A673 (cell line): ENCODE data around the gene WFDC1. TPM values are rescaled to one million over a fixed set of nuclear protein-coding genes. Genes with fewer than 3 reads are reported as not detected.

ENCODE experiments used
- BruUV-seq: library from RNA; stranded (reverse); fragments of 400-500 nt; replicated peaks from 2 replicates; lab custom pipeline; 2021; lab: Mats Ljungman, UMichigan
- CTCF ChIA-PET: fragments of 300-600 bp; sonication (Branson Sonifier 250); formaldehyde crosslinking; loops from one replicate; lab custom pipeline; 2022; ENCODE audit warnings: antibody characterized with exemption; lab: Charles Lee
- POLR2A ChIA-PET: fragments of 300-600 bp; sonication (Branson Sonifier 250); formaldehyde crosslinking; loops from one replicate; lab custom pipeline; 2022; ENCODE audit warnings: antibody characterized with exemption; ENCODE audit not compliant: low non-redundant PET; lab: Charles Lee
- DNase-seq: peaks from one replicate; pipeline ENCODE4 v3.0.0-alpha.2; 2015; ENCODE audit warnings: low spot score
- H3K27ac ChIP-seq: fragments of 200-600 bp; sonication (generic); 2 replicates; pipeline ENCODE4 v1.5.1; 2016; ENCODE audit warnings: mixed run types, low read depth, mild to moderate bottlenecking, mixed read lengths, antibody characterized with exemption, low read length; ENCODE audit not compliant: poor library complexity, severe bottlenecking
- H3K27me3 ChIP-seq: fragments of 200-600 bp; sonication (generic); replicated peaks from 2 replicates; pipeline ENCODE4 v1.6.1; 2017; ENCODE audit warnings: mixed run types, low read depth, mild to moderate bottlenecking, mixed read lengths, antibody characterized with exemption, low read length; ENCODE audit not compliant: insufficient read depth, poor library complexity
- H3K36me3 ChIP-seq: fragments of 200-600 bp; sonication (generic); 2 replicates; pipeline ENCODE4 v1.6.1; 2016; ENCODE audit warnings: mixed run types, mild to moderate bottlenecking, mixed read lengths, antibody characterized with exemption, low read length; ENCODE audit not compliant: insufficient read depth, poor library complexity, severe bottlenecking
- H3K4me1 ChIP-seq: fragments of 200-600 bp; sonication (generic); 2 replicates; pipeline ENCODE4 v1.6.1; 2017; ENCODE audit warnings: mixed run types, mild to moderate bottlenecking, mixed read lengths, antibody characterized with exemption, low read length; ENCODE audit not compliant: insufficient read depth, poor library complexity, severe bottlenecking
- H3K4me3 ChIP-seq: fragments of 200-600 bp; sonication (generic); 2 replicates; pipeline ENCODE4 v1.5.1; 2016; ENCODE audit warnings: low read depth, mixed run types, mild to moderate bottlenecking, mixed read lengths, low read length; ENCODE audit not compliant: poor library complexity, severe bottlenecking
- H3K9me3 ChIP-seq: fragments of 200-600 bp; sonication (generic); 2 replicates; pipeline ENCODE4 v1.6.1; 2016; ENCODE audit warnings: mixed run types, low read depth, mild to moderate bottlenecking, mixed read lengths, antibody characterized with exemption, low read length; ENCODE audit not compliant: poor library complexity, severe bottlenecking
- CTCF ChIP-seq: fragments of 300-800, 200-600 bp; sonication (generic); conservative IDR thresholded peaks from 2 replicates; pipeline ENCODE4 v1.5.1; 2017; ENCODE audit warnings: low read depth, mild to moderate bottlenecking, antibody characterized with exemption, low read length, moderate library complexity, mixed read lengths
- EZH2 ChIP-seq: fragments of 200-600 bp; sonication (generic); IDR thresholded peaks from 2 replicates; pipeline ENCODE4 v1.6.1; 2017; ENCODE audit warnings: borderline replicate concordance, low read depth, mild to moderate bottlenecking, mixed read lengths, antibody characterized with exemption, low read length; ENCODE audit not compliant: poor library complexity, severe bottlenecking
- intact Hi-C: fragments of 100-400 bp; cut with micrococcal nuclease; formaldehyde crosslinking; loops from one replicate; pipeline ENCODE4 v1.10.0; 2022; ENCODE audit not compliant: unreplicated experiment
- total RNA-seq: library from RNA; stranded (reverse); gene quantifications from 2 replicates; pipeline ENCODE4 v1.2.3, GENCODE V29; 2021

The WFDC1 gene
- total RNA-seq, 1 experiment from 2014 or later: not detected

DNA sequence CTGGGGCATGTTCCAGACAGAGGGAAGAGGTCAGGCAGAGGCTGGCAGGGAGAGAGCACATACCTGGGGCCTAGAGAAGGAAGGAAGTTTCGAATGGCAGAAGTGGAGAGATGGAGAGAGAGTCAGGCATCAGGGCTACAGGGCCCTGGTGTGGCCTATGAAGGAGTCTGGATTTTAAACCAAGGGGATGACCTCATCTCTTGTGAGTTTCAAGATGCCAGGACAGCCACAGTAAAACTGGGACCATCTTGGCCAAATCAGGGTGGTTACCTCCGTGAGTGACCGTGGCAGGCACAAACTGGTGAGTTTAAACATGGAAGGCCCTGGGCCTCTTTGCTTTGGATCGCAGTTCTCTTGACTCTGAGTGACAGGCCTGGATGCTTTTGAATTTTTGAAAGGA, 66.1 kb downstream of the WFDC1 start:
- POLR2A ChIA-PET: no interaction called here
- Histone ChIP-seq H3K27ac (no peak overlapping the region), H3K36me3 (no peaks in the 10 kb centered on the region), H3K4me3 (no peak overlapping the region), H3K9me3 (no peaks in the 10 kb centered on the region), H3K27me3 (peaks cover 20% of the 10 kb centered on the region), H3K4me1 (no peaks in the 10 kb centered on the region)
- CTCF ChIA-PET: no interaction called here
- intact Hi-C loops: no loop called here
- BruUV-seq: no TSS peak
- no peak for DNase-seq
- TF ChIP-seq CTCF: no peak

GRCh38 chr16:84361546-84361945, 66.9 kb downstream of the WFDC1 start:
- CTCF ChIA-PET: no interaction called here
- no peak for DNase-seq
- TF ChIP-seq CTCF (no peak), EZH2 (no peak)
- Histone ChIP-seq H3K4me1 (no peaks in the 10 kb centered on the region), H3K27ac (no peak overlapping the region), H3K9me3 (no peaks in the 10 kb centered on the region), H3K36me3 (no peaks in the 10 kb centered on the region), H3K4me3 (no peak overlapping the region), H3K27me3 (peaks cover 21% of the 10 kb centered on the region)
- BruUV-seq: no TSS peak
- POLR2A ChIA-PET: no interaction called here
- intact Hi-C loops: no loop called here

GRCh38 chr16:84362471-84362941, 67.8 kb downstream of the WFDC1 start:
- DNase-seq: no peak
- H3K27ac ChIP-seq: no peak overlapping the region
- no peaks in the 10 kb centered on the region for H3K4me1 ChIP-seq
- H3K9me3 ChIP-seq: no peaks in the 10 kb centered on the region
- ChIA-PET POLR2A (no interaction called here), CTCF (no interaction called here)
- H3K36me3 ChIP-seq: no peaks in the 10 kb centered on the region
- BruUV-seq: no TSS peak
- H3K27me3 ChIP-seq: peaks cover 21% of the 10 kb centered on the region
- intact Hi-C loops: no loop called here
- H3K4me3 ChIP-seq: no peak overlapping the region
- TF ChIP-seq EZH2: no peak
- TF ChIP-seq CTCF: no peak
